Effector memory CD8-positive, alpha-beta T cell (primary cell): ENCODE results near the gene CRAMP1.
A peak's percentile ranks its signal among the peaks of the same experiment; 100 is the strongest.

Experiments
- ATAC-seq: fragments of 150-1000 bp; cut with Tn5 transposase; replicated peaks from 2 replicates; pipeline ENCODE4 v1.10.0; 2021; ENCODE audit warnings: mild to moderate bottlenecking, moderate library complexity
- DNase-seq, 3 experiments: peaks; one replicate each; pipeline ENCODE4 v3.0.0; 2021
- H3K27ac Mint-ChIP-seq, 2 donors: one replicate each; pipeline ENCODE4 v1.8.0; 2022; ENCODE audit warnings: mild to moderate bottlenecking in 2 of 2, mixed read lengths in 2 of 2, moderate library complexity in 2 of 2
- H3K27me3 Mint-ChIP-seq, 2 donors: one replicate each; pipeline ENCODE4 v1.8.0; 2022; ENCODE audit warnings: mixed read lengths in 2 of 2
- H3K36me3 Mint-ChIP-seq: one replicate; pipeline ENCODE4 v1.8.0; 2022; ENCODE audit warnings: mild to moderate bottlenecking, moderate library complexity, mixed read lengths; ENCODE audit not compliant: insufficient read depth
- H3K4me1 Mint-ChIP-seq, 2 donors: one replicate each; pipeline ENCODE4 v1.8.0; 2022; ENCODE audit warnings: low read depth in 2 of 2, mixed read lengths in 2 of 2
- H3K4me3 Mint-ChIP-seq, 2 donors: one replicate each; pipeline ENCODE4 v1.8.0; 2022; ENCODE audit warnings: mild to moderate bottlenecking in 2 of 2, mixed read lengths in 2 of 2, moderate library complexity in 2 of 2
- H3K9me3 Mint-ChIP-seq, 2 donors: one replicate each; pipeline ENCODE4 v1.8.0; 2022; ENCODE audit warnings: mixed read lengths in 2 of 2

Gene CRAMP1

DNA sequence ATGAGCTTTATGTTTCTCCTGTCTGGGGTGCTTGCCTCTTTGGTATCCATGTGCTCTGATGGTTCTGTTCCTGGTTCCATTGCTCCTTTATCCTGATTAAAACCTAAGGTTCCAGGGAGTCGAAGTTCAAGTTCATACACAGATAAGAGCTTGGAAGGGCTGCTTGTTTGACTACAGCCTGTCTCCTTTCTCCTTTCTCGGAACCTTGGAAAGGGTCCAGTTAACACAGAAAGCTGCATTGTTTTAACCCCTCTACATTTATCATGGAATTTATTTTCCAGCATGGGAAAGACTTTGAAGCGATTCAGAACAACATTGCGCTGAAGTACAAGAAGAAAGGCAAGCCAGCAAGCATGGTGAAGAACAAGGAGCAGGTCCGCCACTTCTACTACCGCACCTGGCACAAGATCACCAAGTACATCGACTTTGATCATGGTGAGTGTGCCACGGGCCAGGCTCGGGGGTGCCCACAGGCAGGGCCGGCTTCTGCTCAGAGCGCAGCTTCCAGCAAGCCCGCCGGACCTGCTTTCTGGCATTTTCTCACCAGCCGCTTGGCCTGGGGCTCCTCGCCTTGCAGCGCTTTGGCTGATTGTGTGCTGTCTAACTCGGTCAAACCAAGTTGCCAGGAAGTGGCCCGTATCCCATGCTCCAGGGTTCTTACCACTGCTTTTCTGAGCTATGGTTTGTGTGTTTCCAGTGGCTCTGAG is 19.9 kb downstream of the CRAMP1 start:
- no peak for DNase-seq
- H3K9me3 Mint-ChIP-seq = no peaks in the 10 kb centered on the region
- no peak overlapping the region for H3K27ac Mint-ChIP-seq
- ATAC-seq = no peak
- no peaks in the 10 kb centered on the region for H3K27me3 Mint-ChIP-seq
- peaks cover 15% of the 10 kb centered on the region in 2 donors for H3K4me1 Mint-ChIP-seq
- H3K4me3 Mint-ChIP-seq = no peak overlapping the region
- peaks cover 16% of the 10 kb centered on the region for H3K36me3 Mint-ChIP-seq

DNA sequence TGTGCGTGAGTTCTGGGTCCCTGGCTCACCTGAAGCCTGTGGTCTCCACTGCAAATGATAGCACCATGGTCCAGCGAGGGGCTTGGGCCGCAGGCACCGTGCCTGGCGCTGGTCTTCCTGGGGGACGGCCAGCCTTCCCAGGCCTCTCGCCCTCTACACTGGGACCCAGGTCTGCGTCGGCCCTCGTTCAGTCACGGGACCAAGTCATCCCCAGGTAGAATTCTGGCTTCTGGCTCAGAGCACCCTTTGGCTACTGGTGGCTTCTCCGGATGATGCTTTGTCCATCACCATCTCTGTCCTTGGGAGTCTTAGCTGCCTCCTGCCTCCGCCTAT is 20.4 kb downstream of the CRAMP1 start:
- DNase-seq = no peak
- no peak overlapping the region for H3K4me3 Mint-ChIP-seq
- no peak for ATAC-seq
- H3K27ac Mint-ChIP-seq = no peak overlapping the region
- H3K36me3 Mint-ChIP-seq = peaks cover 15% of the 10 kb centered on the region
- peaks cover 10 to 15% of the 10 kb centered on the region in 2 donors for H3K4me1 Mint-ChIP-seq
- no peaks in the 10 kb centered on the region for H3K27me3 Mint-ChIP-seq
- H3K9me3 Mint-ChIP-seq = no peaks in the 10 kb centered on the region

DNA sequence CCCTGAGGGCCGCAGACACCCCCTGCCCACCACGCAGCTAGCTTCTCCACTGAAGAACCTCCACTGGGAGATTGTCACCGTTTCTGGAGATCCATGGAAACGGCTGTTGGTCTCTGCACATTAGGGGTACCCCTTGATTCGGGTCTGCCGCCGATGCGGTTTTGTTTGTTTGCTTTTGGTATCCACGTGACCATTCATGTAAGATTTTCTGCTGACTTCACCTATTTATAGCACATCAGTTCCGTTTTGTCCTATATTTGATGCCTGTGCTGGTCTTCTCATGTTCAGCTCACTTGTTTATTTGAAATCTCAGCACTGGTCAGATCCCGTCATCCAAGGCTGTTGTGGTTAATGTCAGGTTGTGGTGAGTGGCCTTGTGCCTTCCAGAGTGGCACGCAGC is 21.1 kb downstream of the CRAMP1 start:
- Mint-ChIP-seq H3K27ac (no peak overlapping the region), H3K4me1 (peaks cover 10 to 20% of the 10 kb centered on the region in 2 donors), H3K36me3 (peaks cover 11% of the 10 kb centered on the region), H3K27me3 (no peaks in the 10 kb centered on the region), H3K9me3 (no peaks in the 10 kb centered on the region), H3K4me3 (no peak overlapping the region)
- no peak for ATAC-seq
- no peak for DNase-seq

DNA sequence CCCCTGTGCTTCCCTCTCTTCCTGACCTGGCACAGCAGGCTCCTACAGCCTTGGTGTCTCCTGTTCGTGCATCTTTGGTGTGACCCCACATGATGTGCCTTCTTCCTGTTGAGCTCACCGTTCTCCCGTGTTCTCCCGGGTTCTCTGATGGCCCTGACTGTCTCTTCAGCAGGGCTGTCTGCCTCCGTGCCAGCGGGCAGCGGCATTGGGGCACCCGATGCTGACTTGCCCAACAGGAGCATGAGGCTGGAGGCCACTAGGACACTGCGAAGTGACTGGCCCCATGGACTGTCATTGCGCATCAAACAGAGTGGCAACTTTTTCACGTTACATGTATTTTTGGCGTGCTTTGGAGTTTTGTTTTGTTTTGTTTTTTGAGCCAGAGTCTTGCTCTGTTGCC is 22.4 kb downstream of the CRAMP1 start:
- Mint-ChIP-seq H3K27me3 (no peaks in the 10 kb centered on the region), H3K27ac (no peak overlapping the region), H3K9me3 (no peaks in the 10 kb centered on the region), H3K4me1 (peaks cover 4 to 14% of the 10 kb centered on the region in 2 donors), H3K36me3 (peaks cover 15% of the 10 kb centered on the region), H3K4me3 (no peak overlapping the region)
- ATAC-seq = no peak
- no peak for DNase-seq

DNA sequence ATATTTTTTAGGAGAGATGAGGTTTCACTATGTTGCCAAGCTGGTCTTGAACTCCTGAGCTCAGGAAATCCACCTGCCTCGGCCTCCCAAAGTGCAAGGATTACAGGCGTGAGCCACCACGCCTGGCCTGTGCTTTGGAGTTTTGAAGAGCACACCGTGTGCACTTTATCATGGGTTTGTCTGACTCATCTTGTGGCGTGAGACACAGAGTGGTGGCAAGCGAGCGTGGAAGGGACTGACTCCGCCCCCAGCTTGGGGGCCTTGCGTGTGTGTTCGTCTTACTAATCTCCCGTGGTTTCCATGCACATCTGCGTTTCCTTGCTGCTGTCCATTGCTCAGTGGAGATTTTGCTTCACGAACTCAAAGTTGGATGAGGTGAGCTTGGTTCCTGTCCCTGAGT is 22.9 kb downstream of the CRAMP1 start:
- Mint-ChIP-seq H3K4me1 (peaks cover 4 to 12% of the 10 kb centered on the region in 2 donors), H3K4me3 (no peak overlapping the region), H3K36me3 (peaks cover 21% of the 10 kb centered on the region), H3K9me3 (no peaks in the 10 kb centered on the region), H3K27me3 (no peaks in the 10 kb centered on the region), H3K27ac (no peak overlapping the region)
- ATAC-seq (no peak), DNase-seq (no peak)

- DNase-seq (no peak), ATAC-seq (peak; percentile 26)
- Mint-ChIP-seq H3K4me3 (no peak overlapping the region), H3K27me3 (no peaks in the 10 kb centered on the region), H3K4me1 (peaks cover 4 to 13% of the 10 kb centered on the region in 2 donors), H3K9me3 (no peaks in the 10 kb centered on the region), H3K36me3 (peaks cover 35% of the 10 kb centered on the region), H3K27ac (peak overlapping the region; percentile 59 to 76)
Observed at GRCh38 chr16:1637526-1637925, 25.4 kb downstream of the CRAMP1 start.

- no peak for ATAC-seq
- no peaks in the 10 kb centered on the region for H3K9me3 Mint-ChIP-seq
- H3K27ac Mint-ChIP-seq = peak overlapping the region in 1 of 2 donors; percentile 26
- no peak overlapping the region for H3K4me3 Mint-ChIP-seq
- no peak for DNase-seq
- H3K27me3 Mint-ChIP-seq = no peaks in the 10 kb centered on the region
- H3K4me1 Mint-ChIP-seq = peaks cover 4 to 14% of the 10 kb centered on the region in 2 donors
- H3K36me3 Mint-ChIP-seq = peaks cover 34% of the 10 kb centered on the region
Observed at GRCh38 chr16:1638757-1639156, 26.6 kb downstream of the CRAMP1 start.

DNA sequence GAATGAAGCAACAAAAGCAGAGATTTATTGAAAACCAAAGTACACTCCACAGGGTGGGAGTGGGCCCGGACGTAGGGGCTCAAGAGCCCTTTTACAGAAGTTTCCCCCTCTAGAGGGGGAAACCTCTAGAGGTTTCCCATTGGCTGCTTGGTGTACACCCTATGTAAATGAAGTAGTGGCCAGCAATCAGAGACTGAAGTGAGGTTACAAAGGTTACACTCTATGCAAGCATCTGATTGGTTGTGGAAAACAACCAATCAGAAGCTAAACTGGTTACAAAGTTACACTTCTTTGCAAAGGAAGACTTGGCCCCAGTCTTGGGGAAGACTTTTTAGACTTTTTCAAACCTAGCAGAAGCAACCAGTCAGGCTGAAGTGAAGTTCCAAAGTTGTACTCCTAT is 27.1 kb downstream of the CRAMP1 start:
- Mint-ChIP-seq H3K27ac (peak overlapping the region in 1 of 2 donors; percentile 26), H3K27me3 (no peaks in the 10 kb centered on the region), H3K4me1 (peaks cover 4 to 18% of the 10 kb centered on the region in 2 donors), H3K4me3 (no peak overlapping the region), H3K36me3 (peaks cover 31% of the 10 kb centered on the region), H3K9me3 (no peaks in the 10 kb centered on the region)
- ATAC-seq = no peak
- no peak for DNase-seq

- Mint-ChIP-seq H3K4me1 (peaks cover 3 to 18% of the 10 kb centered on the region in 2 donors), H3K27me3 (no peaks in the 10 kb centered on the region), H3K9me3 (no peaks in the 10 kb centered on the region), H3K27ac (no peak overlapping the region), H3K4me3 (no peak overlapping the region), H3K36me3 (peaks cover 28% of the 10 kb centered on the region)
- no peak for ATAC-seq
- no peak for DNase-seq
Observed at GRCh38 chr16:1639860-1640259, 27.7 kb downstream of the CRAMP1 start.

DNA sequence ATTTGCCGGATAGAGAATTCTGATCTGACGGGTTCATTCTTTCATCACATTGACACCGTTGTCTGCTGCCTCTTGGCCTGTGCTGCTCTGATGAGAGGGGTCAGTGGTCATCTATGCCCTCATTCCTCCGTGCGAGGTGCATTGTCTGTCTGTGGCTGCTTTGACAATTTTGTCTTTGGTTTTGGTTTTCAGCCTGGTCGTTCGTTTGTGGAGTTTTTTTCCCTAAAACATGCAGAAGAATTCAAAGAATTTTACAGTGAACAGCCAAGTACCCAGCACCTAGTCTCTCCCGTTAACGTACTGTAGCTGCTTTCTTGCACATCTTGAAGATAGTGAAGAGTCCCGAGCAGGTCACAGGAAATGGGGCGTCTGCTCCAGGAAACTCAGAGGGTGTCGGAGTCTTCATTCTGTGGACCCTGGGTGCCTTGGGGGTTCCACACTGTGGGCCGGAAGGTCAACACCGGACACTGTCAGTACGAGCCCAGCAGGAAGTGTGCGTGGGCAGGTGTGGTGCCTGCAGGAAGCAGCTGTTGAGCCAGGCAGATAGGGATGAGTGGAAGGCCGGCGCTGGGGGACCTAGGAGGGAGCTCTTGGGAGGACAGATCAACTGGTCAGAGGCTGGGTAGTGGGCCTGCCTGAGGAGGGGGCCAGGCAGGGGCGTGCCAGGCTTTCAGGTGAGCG is 28.2 kb downstream of the CRAMP1 start:
- no peak for ATAC-seq
- H3K36me3 Mint-ChIP-seq = peaks cover 28% of the 10 kb centered on the region
- no peaks in the 10 kb centered on the region for H3K9me3 Mint-ChIP-seq
- no peak for DNase-seq
- no peak overlapping the region for H3K4me3 Mint-ChIP-seq
- no peak overlapping the region for H3K27ac Mint-ChIP-seq
- peaks cover 3 to 18% of the 10 kb centered on the region in 2 donors for H3K4me1 Mint-ChIP-seq
- no peaks in the 10 kb centered on the region for H3K27me3 Mint-ChIP-seq

GRCh38 chr16:1641261-1641660 is 29.1 kb downstream of the CRAMP1 start:
- DNase-seq = no peak
- ATAC-seq = no peak
- no peak overlapping the region for H3K27ac Mint-ChIP-seq
- H3K9me3 Mint-ChIP-seq = no peaks in the 10 kb centered on the region
- no peak overlapping the region for H3K4me3 Mint-ChIP-seq
- H3K27me3 Mint-ChIP-seq = no peaks in the 10 kb centered on the region
- peaks cover 11 to 27% of the 10 kb centered on the region in 2 donors for H3K4me1 Mint-ChIP-seq
- peaks cover 30% of the 10 kb centered on the region for H3K36me3 Mint-ChIP-seq

- no peaks in the 10 kb centered on the region for H3K27me3 Mint-ChIP-seq
- H3K36me3 Mint-ChIP-seq = peaks cover 33% of the 10 kb centered on the region
- peaks cover 17 to 33% of the 10 kb centered on the region in 2 donors for H3K4me1 Mint-ChIP-seq
- DNase-seq (no peak), ATAC-seq (no peak)
- H3K27ac Mint-ChIP-seq = no peak overlapping the region
- no peak overlapping the region for H3K4me3 Mint-ChIP-seq
- H3K9me3 Mint-ChIP-seq = no peaks in the 10 kb centered on the region
Observed at GRCh38 chr16:1642148-1642547, 30.0 kb downstream of the CRAMP1 start.

- Mint-ChIP-seq H3K4me1 (peaks cover 18 to 32% of the 10 kb centered on the region in 2 donors), H3K36me3 (peaks cover 36% of the 10 kb centered on the region), H3K27me3 (no peaks in the 10 kb centered on the region), H3K27ac (no peak overlapping the region), H3K4me3 (no peak overlapping the region), H3K9me3 (no peaks in the 10 kb centered on the region)
- ATAC-seq = no peak
- no peak for DNase-seq
Observed at GRCh38 chr16:1642753-1643152, 30.6 kb downstream of the CRAMP1 start.

GRCh38 chr16:1643521-1643920 is 31.4 kb downstream of the CRAMP1 start:
- Mint-ChIP-seq H3K27ac (peak overlapping the region in 1 of 2 donors; percentile 71), H3K36me3 (peaks cover 37% of the 10 kb centered on the region), H3K9me3 (no peaks in the 10 kb centered on the region), H3K4me3 (no peak overlapping the region), H3K4me1 (peaks cover 20 to 26% of the 10 kb centered on the region in 2 donors), H3K27me3 (no peaks in the 10 kb centered on the region)
- ATAC-seq = no peak
- no peak for DNase-seq
